GM23248 (cell line): ENCODE measurements around the gene UBE2F.

ENCODE experiments used
- EZH2 ChIP-seq: fragments of 200-600 bp; sonication (generic); IDR thresholded peaks from 2 replicates; pipeline ENCODE4 v1.6.1; 2018; ENCODE audit warnings: antibody characterized with exemption, mild to moderate bottlenecking; ENCODE audit not compliant: insufficient read depth, poor library complexity, severe bottlenecking
- EZH2phosphoT487 ChIP-seq: fragments of 200-600 bp; sonication (generic); IDR thresholded peaks from 2 replicates; pipeline ENCODE4 v1.6.1; 2018; ENCODE audit warnings: antibody characterized with exemption, moderate library complexity, mild to moderate bottlenecking, low read depth; ENCODE audit not compliant: insufficient read depth

DNA sequence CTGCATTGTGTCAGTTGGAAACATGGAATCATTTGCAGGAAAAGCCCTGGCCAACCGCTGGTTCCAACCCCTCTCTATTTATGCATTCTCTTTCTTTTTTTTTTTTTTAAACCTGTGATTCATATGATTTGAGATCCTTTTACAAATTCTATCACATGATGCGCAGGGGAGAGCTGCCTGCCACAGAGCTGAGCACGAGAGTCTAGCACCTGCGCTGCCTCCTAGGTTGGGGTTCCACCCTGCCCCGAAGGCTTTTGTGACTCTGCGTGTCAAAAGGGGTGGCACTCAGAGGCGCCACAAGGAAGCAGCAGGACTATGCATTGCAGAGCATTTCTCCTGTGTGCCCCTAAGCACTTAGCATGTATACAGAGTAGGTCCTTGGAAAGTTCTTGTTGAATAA is 116.0 kb downstream of the UBE2F start:
- no peak for TF ChIP-seq EZH2
- no peak for TF ChIP-seq EZH2phosphoT487
